Measurements from ENCODE around the gene PTBP3. TPM values are rescaled to one million over a fixed set of nuclear protein-coding genes. Genes with fewer than 3 reads are reported as not detected.
A peak's percentile ranks its signal among the peaks of the same experiment; 100 is the strongest.

PTBP3 gene
- total and polyA plus RNA-seq, 2 donors (not counting 1 experiment from before 2014, with no cell fraction given), result 16.7 to 28.7 TPM

DNA sequence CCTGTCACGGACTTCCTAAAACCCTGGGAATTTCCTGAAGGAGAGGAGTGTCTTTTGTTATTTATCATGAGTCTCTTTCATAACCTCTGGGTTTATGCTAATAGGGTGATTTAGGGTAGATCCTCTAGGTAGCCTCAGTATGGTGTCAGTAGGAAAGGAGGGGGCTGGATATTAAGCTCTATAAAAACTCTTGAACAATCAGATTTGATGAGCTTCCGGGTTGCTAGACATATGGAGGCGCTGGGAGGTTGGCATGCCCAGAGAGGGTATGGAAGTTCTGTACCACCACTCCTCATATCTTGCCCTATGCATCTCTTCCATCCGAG is 15.6 kb upstream of the PTBP3 start:
- H3K36me3 ChIP-seq (ENCODE audit: control insufficient read depth, insufficient read depth, low read length), result no peaks in the 10 kb centered on the region
- H3K4me3 ChIP-seq (replicated peaks in 1 of 4; ENCODE audit: control extremely low read depth in 1 of 4, insufficient read depth in 1 of 4, low read depth in 3 of 4, low read length in 4 of 4), result peak overlapping the region in 2 of 4 experiments; percentile 52 to 66
- no peaks in the 10 kb centered on the region for H4K20me1 ChIP-seq (ENCODE audit: control insufficient read depth, extremely low read depth, insufficient read depth, low read length)
- peak overlapping the region; percentile 86 for H2AFZ ChIP-seq (ENCODE audit: low read length)
- DNase-seq (ENCODE audit: low read depth in 2 of 2), result no peak
- no peaks in the 10 kb centered on the region for H3K27me3 ChIP-seq (ENCODE audit: control insufficient read depth, insufficient read depth, low read length)
- no peak overlapping the region for H3K4me2 ChIP-seq (ENCODE audit: extremely low read depth, insufficient read depth, low read length)
- H3K9me3 ChIP-seq (ENCODE audit: control insufficient read depth, insufficient read depth, low read depth, low read length), result no peaks in the 10 kb centered on the region
- H3K4me1 ChIP-seq (ENCODE audit: control insufficient read depth, extremely low read depth, insufficient read depth, low read length), result no peaks in the 10 kb centered on the region
- H3K79me2 ChIP-seq (ENCODE audit: control insufficient read depth, insufficient read depth, low read length), result no peaks in the 10 kb centered on the region
- H3K27ac ChIP-seq (ENCODE audit: insufficient read depth, low read length), result no peak overlapping the region
- H3K9ac ChIP-seq (ENCODE audit: insufficient read depth, low read length), result no peak overlapping the region
- TF ChIP-seq EZH2 (IDR thresholded peaks at IDR 0.05; ENCODE audit: low read length, missing control alignments), result no peak
- TF ChIP-seq, protein P1, sequence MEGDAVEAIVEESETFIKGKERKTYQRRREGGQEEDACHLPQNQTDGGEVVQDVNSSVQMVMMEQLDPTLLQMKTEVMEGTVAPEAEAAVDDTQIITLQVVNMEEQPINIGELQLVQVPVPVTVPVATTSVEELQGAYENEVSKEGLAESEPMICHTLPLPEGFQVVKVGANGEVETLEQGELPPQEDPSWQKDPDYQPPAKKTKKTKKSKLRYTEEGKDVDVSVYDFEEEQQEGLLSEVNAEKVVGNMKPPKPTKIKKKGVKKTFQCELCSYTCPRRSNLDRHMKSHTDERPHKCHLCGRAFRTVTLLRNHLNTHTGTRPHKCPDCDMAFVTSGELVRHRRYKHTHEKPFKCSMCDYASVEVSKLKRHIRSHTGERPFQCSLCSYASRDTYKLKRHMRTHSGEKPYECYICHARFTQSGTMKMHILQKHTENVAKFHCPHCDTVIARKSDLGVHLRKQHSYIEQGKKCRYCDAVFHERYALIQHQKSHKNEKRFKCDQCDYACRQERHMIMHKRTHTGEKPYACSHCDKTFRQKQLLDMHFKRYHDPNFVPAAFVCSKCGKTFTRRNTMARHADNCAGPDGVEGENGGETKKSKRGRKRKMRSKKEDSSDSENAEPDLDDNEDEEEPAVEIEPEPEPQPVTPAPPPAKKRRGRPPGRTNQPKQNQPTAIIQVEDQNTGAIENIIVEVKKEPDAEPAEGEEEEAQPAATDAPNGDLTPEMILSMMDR (conservative IDR thresholded peaks at IDR 0.05 in 1 of 2, IDR thresholded peaks at IDR 0.05 in 1 of 2; ENCODE audit: low read depth in 1 of 2, low read length in 2 of 2), result no peak

DNA sequence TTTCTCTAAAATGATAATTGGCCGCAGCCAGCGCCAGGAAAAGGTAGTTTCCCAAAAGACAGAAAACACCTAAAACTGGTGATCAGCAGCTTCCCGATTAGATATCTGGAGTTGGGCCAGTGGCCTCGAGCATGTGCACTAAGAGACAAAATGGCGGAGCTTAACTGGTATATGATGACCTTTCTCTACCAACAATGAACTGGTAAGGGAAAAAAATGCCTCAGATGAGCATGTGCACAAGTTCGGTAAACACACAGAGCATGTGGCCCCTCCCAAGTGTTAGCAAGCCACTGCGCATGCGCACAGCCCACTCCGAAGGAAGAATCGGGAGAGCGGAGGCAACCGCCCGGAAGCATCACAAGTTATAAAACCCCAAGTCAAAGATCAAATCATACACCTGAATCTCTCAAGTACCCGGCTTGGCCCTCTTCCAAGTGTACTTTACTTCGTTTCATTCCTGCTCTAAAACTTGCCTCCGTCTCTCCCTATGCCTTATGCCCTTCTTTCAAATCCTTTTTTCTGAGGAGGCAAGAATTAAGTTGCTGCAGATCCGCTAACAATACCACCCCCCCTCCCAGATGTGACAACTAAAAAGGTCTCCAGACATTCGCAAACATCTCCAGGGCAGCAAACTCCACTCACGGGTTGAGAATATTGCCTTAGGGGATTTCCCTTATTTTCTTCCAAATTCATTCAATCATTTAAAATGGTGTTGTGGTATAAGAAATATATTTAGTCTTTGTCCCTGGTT is 15.0 kb upstream of the PTBP3 start:
- Histone ChIP-seq H3K27me3 (ENCODE audit: control insufficient read depth, insufficient read depth, low read length) (no peaks in the 10 kb centered on the region), H3K4me1 (ENCODE audit: control insufficient read depth, extremely low read depth, insufficient read depth, low read length) (no peaks in the 10 kb centered on the region), H3K27ac (ENCODE audit: insufficient read depth, low read length) (no peak overlapping the region), H3K4me2 (ENCODE audit: extremely low read depth, insufficient read depth, low read length) (peak overlapping the region; percentile 73), H2AFZ (ENCODE audit: low read length) (peak overlapping the region; percentile 86), H3K79me2 (ENCODE audit: control insufficient read depth, insufficient read depth, low read length) (no peaks in the 10 kb centered on the region), H3K36me3 (ENCODE audit: control insufficient read depth, insufficient read depth, low read length) (no peaks in the 10 kb centered on the region), H3K9ac (ENCODE audit: insufficient read depth, low read length) (no peak overlapping the region), H4K20me1 (ENCODE audit: control insufficient read depth, extremely low read depth, insufficient read depth, low read length) (no peaks in the 10 kb centered on the region), H3K9me3 (ENCODE audit: control insufficient read depth, insufficient read depth, low read depth, low read length) (no peaks in the 10 kb centered on the region), H3K4me3 (replicated peaks in 1 of 4; ENCODE audit: control extremely low read depth in 1 of 4, insufficient read depth in 1 of 4, low read depth in 3 of 4, low read length in 4 of 4) (peak overlapping the region; percentile 24 to 66 (median 40))
- TF ChIP-seq, protein P1 (conservative IDR thresholded peaks at IDR 0.05 in 1 of 2, IDR thresholded peaks at IDR 0.05 in 1 of 2; ENCODE audit: low read depth in 1 of 2, low read length in 2 of 2), result no peak
- TF ChIP-seq EZH2 (IDR thresholded peaks at IDR 0.05; ENCODE audit: low read length, missing control alignments), result no peak
- peak; percentile 71 to 77 for DNase-seq (ENCODE audit: low read depth in 2 of 2)

DNA sequence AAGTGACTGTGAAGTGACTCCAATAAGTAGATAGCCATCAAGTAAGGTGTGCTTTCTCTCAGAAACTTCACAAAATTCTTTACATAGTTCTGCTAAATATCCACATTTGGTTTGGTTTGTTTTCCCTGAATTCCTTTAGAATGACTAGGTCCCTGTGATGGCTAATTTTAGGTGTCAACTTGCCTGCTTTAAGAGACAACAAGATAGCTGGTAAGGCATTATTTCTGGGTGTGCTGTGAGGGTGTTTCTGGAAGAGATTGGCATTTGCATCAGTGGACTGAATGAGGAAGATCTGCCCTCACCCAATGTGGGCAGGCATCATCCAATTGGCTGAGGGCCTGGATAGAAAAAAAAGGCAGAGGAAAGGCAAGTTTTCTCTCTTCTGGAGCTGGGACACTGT is 8.3 kb upstream of the PTBP3 start:
- no peak overlapping the region for H3K4me2 ChIP-seq (ENCODE audit: extremely low read depth, insufficient read depth, low read length)
- no peaks in the 10 kb centered on the region for H3K79me2 ChIP-seq (ENCODE audit: control insufficient read depth, insufficient read depth, low read length)
- no peaks in the 10 kb centered on the region for H3K36me3 ChIP-seq (ENCODE audit: control insufficient read depth, insufficient read depth, low read length)
- H3K9ac ChIP-seq (ENCODE audit: insufficient read depth, low read length), result no peak overlapping the region
- H3K4me1 ChIP-seq (ENCODE audit: control insufficient read depth, extremely low read depth, insufficient read depth, low read length), result no peaks in the 10 kb centered on the region
- peak in 1 of 2 donors; percentile 77 for DNase-seq (ENCODE audit: low read depth in 2 of 2)
- no peaks in the 10 kb centered on the region for H3K27me3 ChIP-seq (ENCODE audit: control insufficient read depth, insufficient read depth, low read length)
- no peak overlapping the region for H3K4me3 ChIP-seq (replicated peaks in 1 of 4; ENCODE audit: control extremely low read depth in 1 of 4, insufficient read depth in 1 of 4, low read depth in 3 of 4, low read length in 4 of 4)
- H4K20me1 ChIP-seq (ENCODE audit: control insufficient read depth, extremely low read depth, insufficient read depth, low read length), result no peaks in the 10 kb centered on the region
- TF ChIP-seq, protein P1 (conservative IDR thresholded peaks at IDR 0.05 in 1 of 2, IDR thresholded peaks at IDR 0.05 in 1 of 2; ENCODE audit: low read depth in 1 of 2, low read length in 2 of 2), result no peak
- no peak for TF ChIP-seq EZH2 (IDR thresholded peaks at IDR 0.05; ENCODE audit: low read length, missing control alignments)
- no peaks in the 10 kb centered on the region for H3K9me3 ChIP-seq (ENCODE audit: control insufficient read depth, insufficient read depth, low read depth, low read length)
- no peak overlapping the region for H3K27ac ChIP-seq (ENCODE audit: insufficient read depth, low read length)
- H2AFZ ChIP-seq (ENCODE audit: low read length), result no peak overlapping the region

Data from fibroblast of lung (primary cell).